Measurements from ENCODE around the gene SHMT1.
"Not testable (repeated sequence)": the region's sequence is repeated elsewhere in the genome, so short reads cannot be mapped to it uniquely, and the experiment has no call there.

GRCh38 chr17:18412001-18412538, 48.7 kb upstream of the SHMT1 start:
- TF ChIP-seq, protein P1, sequence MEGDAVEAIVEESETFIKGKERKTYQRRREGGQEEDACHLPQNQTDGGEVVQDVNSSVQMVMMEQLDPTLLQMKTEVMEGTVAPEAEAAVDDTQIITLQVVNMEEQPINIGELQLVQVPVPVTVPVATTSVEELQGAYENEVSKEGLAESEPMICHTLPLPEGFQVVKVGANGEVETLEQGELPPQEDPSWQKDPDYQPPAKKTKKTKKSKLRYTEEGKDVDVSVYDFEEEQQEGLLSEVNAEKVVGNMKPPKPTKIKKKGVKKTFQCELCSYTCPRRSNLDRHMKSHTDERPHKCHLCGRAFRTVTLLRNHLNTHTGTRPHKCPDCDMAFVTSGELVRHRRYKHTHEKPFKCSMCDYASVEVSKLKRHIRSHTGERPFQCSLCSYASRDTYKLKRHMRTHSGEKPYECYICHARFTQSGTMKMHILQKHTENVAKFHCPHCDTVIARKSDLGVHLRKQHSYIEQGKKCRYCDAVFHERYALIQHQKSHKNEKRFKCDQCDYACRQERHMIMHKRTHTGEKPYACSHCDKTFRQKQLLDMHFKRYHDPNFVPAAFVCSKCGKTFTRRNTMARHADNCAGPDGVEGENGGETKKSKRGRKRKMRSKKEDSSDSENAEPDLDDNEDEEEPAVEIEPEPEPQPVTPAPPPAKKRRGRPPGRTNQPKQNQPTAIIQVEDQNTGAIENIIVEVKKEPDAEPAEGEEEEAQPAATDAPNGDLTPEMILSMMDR (IDR thresholded peaks at IDR 0.05), result not testable (repeated sequence)
- not testable (repeated sequence) for TF ChIP-seq POLR2A, EP300, POLR2AphosphoS5 (IDR thresholded peaks at IDR 0.05)
